Measurements from ENCODE around the gene EIF2S1. TPM values are rescaled to one million over a fixed set of nuclear protein-coding genes. Genes with fewer than 3 reads are reported as not detected.

Gene EIF2S1
- total RNA-seq, 1 experiment from 2014 or later = 116 TPM

DNA sequence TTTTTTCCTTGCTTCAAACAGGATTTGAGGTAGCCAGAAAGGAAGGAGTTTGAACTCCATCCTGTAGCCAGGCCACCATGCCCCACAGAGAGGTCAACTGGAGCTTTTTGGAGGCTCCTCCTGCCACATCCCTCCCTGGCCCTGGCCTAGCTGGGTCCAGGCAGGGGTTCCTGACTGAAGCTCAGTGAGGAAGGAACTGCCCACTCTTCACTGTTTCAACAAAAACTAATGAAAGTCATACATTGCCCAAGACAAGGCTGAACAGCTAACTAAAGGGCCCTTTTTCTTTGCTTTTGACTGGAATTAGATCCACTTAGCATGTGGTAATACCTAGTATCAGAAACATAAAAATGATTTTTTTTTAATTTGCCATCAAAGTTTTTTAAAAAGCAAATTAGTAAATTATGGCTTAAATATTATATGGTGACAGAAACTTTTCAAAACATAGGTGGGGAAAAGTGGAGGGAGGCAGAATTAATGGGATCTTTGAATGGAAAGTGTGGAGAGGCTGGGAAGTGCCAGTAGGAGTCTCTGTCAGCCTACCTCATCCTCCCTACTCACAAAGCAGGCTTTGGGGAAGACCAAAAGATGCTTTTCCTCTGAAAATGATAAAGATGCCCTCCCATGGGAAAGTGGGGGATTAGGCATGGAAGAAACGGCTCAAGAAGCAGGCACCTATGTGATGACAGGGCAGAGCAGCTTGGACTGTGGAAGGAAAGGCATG lies 29.8 kb downstream of the EIF2S1 start:
- BruUV-seq (replicated peaks) = no TSS peak
- TF ChIP-seq, protein P1, sequence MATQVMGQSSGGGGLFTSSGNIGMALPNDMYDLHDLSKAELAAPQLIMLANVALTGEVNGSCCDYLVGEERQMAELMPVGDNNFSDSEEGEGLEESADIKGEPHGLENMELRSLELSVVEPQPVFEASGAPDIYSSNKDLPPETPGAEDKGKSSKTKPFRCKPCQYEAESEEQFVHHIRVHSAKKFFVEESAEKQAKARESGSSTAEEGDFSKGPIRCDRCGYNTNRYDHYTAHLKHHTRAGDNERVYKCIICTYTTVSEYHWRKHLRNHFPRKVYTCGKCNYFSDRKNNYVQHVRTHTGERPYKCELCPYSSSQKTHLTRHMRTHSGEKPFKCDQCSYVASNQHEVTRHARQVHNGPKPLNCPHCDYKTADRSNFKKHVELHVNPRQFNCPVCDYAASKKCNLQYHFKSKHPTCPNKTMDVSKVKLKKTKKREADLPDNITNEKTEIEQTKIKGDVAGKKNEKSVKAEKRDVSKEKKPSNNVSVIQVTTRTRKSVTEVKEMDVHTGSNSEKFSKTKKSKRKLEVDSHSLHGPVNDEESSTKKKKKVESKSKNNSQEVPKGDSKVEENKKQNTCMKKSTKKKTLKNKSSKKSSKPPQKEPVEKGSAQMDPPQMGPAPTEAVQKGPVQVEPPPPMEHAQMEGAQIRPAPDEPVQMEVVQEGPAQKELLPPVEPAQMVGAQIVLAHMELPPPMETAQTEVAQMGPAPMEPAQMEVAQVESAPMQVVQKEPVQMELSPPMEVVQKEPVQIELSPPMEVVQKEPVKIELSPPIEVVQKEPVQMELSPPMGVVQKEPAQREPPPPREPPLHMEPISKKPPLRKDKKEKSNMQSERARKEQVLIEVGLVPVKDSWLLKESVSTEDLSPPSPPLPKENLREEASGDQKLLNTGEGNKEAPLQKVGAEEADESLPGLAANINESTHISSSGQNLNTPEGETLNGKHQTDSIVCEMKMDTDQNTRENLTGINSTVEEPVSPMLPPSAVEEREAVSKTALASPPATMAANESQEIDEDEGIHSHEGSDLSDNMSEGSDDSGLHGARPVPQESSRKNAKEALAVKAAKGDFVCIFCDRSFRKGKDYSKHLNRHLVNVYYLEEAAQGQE (IDR thresholded peaks at IDR 0.05; ENCODE audit: insufficient read depth in 1 of 2, low read depth in 2 of 2, low read length in 1 of 2) = no peak
- TF ChIP-seq SIN3A (IDR thresholded peaks at IDR 0.05; ENCODE audit: borderline replicate concordance, insufficient read depth, low read depth, low read length) (no peak), POLR2AphosphoS5 (IDR thresholded peaks at IDR 0.05; ENCODE audit: low read depth, low read length) (no peak), TCF7L2 (IDR thresholded peaks at IDR 0.05; ENCODE audit: low read depth, low read length) (no peak)
- TF ChIP-seq, protein P2, sequence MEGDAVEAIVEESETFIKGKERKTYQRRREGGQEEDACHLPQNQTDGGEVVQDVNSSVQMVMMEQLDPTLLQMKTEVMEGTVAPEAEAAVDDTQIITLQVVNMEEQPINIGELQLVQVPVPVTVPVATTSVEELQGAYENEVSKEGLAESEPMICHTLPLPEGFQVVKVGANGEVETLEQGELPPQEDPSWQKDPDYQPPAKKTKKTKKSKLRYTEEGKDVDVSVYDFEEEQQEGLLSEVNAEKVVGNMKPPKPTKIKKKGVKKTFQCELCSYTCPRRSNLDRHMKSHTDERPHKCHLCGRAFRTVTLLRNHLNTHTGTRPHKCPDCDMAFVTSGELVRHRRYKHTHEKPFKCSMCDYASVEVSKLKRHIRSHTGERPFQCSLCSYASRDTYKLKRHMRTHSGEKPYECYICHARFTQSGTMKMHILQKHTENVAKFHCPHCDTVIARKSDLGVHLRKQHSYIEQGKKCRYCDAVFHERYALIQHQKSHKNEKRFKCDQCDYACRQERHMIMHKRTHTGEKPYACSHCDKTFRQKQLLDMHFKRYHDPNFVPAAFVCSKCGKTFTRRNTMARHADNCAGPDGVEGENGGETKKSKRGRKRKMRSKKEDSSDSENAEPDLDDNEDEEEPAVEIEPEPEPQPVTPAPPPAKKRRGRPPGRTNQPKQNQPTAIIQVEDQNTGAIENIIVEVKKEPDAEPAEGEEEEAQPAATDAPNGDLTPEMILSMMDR (IDR thresholded peaks at IDR 0.05) = no peak
- intact Hi-C loops (cut with micrococcal nuclease; ENCODE audit: unreplicated experiment) = no loop called here
- CTCF ChIA-PET = interaction anchor here (0.7 kb wide), 1 partner anchor 33 kb away, joined by 4 read pairs; no protein-coding TSS in a partner anchor
- Histone ChIP-seq H3K27ac (ENCODE audit: low read length) (no peak overlapping the region), H3K36me3 (ENCODE audit: control insufficient read depth, insufficient read depth, low read length) (peaks cover 6% of the 10 kb centered on the region), H3K4me3 (ENCODE audit: low read depth in 2 of 2, low read length in 2 of 2) (no peak overlapping the region), H3K4me1 (ENCODE audit: control insufficient read depth, insufficient read depth, low read length) (no peaks in the 10 kb centered on the region), H3K27me3 (ENCODE audit: control insufficient read depth, insufficient read depth, low read length) (no peaks in the 10 kb centered on the region), H3K9me3 (ENCODE audit: control insufficient read depth, insufficient read depth, low read depth, low read length) (no peaks in the 10 kb centered on the region)
- no peak for DNase-seq (ENCODE audit: low read depth, low spot score)
- in situ Hi-C loops (cut with HindIII; ENCODE audit: low pct_unique_long_range_greater_than_20kb, low sequenced_read_pairs) = no loop called here
- ATAC-seq = no peak
- POLR2A ChIA-PET = interaction anchor here (0.7 kb wide), 1 partner anchor 25 kb away, joined by 3 read pairs; no protein-coding TSS in a partner anchor

DNA sequence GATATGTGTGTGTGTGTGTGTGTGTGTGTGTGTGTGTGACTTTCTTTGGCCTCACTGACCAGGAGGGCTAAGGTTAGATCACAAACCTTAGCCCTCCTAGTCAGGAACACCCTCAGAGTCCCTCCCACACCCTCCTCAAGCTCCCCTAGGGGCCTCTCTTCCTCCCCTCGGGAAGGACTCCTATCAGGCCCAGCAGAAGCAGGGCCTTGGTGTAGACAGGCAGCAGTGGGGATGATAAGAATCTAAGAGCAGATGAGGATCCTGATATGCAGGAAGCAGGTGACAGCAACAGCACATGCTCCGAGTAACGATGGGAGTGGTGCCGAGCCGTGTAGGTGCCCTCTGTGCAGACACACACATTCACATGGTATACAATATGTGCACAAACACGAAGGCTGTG lies 31.1 kb downstream of the EIF2S1 start:
- Histone ChIP-seq H3K4me3 (ENCODE audit: low read depth in 2 of 2, low read length in 2 of 2) (no peak overlapping the region), H3K27me3 (ENCODE audit: control insufficient read depth, insufficient read depth, low read length) (no peaks in the 10 kb centered on the region), H3K9me3 (ENCODE audit: control insufficient read depth, insufficient read depth, low read depth, low read length) (no peaks in the 10 kb centered on the region), H3K4me1 (ENCODE audit: control insufficient read depth, insufficient read depth, low read length) (no peaks in the 10 kb centered on the region), H3K27ac (ENCODE audit: low read length) (no peak overlapping the region), H3K36me3 (ENCODE audit: control insufficient read depth, insufficient read depth, low read length) (no peaks in the 10 kb centered on the region; the same call in 1 of the 2 replicates)
- intact Hi-C loops (cut with micrococcal nuclease; ENCODE audit: unreplicated experiment) (no loop called here), in situ Hi-C loops (cut with HindIII; ENCODE audit: low pct_unique_long_range_greater_than_20kb, low sequenced_read_pairs) (no loop called here)
- TF ChIP-seq, protein P1 (IDR thresholded peaks at IDR 0.05; ENCODE audit: insufficient read depth in 1 of 2, low read depth in 2 of 2, low read length in 1 of 2) = no peak
- TF ChIP-seq TCF7L2 (IDR thresholded peaks at IDR 0.05; ENCODE audit: low read depth, low read length) (no peak), POLR2AphosphoS5 (IDR thresholded peaks at IDR 0.05; ENCODE audit: low read depth, low read length) (no peak), SIN3A (IDR thresholded peaks at IDR 0.05; ENCODE audit: borderline replicate concordance, insufficient read depth, low read depth, low read length) (no peak)
- TF ChIP-seq, protein P2 (IDR thresholded peaks at IDR 0.05) = no peak
- ChIA-PET CTCF (no interaction called here), POLR2A (no interaction called here)
- ATAC-seq = no peak
- no TSS peak for BruUV-seq (replicated peaks)
- DNase-seq (ENCODE audit: low read depth, low spot score) = no peak

Data from Panc1 (cell line).